ENCODE results near the gene DOCK11.
A peak's percentile ranks its signal among the peaks of the same experiment; 100 is the strongest.
"Not testable (repeated sequence)": the region's sequence is repeated elsewhere in the genome, so short reads cannot be mapped to it uniquely, and the experiment has no call there.

DOCK11 gene

DNA sequence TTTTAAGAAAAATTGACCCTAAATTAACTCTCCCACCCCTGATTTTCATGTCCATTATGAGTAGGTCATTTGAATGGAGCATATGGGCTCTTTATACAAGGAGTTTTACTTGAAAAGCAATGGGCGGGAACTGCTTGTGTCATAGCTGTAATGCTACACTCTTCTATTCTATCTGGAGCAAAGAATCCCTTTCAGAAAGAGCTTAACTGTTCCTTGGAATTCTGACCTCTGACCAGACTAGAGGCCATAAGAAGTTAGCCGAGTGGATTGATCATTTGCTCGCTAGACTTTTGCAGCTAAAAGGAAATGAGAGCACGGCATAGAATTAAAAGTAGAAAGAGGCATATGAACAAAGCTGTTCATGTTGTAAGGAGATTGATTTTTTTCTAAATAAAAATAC is 79.1 kb downstream of the DOCK11 start:
- DNase-seq: no peak

DNA sequence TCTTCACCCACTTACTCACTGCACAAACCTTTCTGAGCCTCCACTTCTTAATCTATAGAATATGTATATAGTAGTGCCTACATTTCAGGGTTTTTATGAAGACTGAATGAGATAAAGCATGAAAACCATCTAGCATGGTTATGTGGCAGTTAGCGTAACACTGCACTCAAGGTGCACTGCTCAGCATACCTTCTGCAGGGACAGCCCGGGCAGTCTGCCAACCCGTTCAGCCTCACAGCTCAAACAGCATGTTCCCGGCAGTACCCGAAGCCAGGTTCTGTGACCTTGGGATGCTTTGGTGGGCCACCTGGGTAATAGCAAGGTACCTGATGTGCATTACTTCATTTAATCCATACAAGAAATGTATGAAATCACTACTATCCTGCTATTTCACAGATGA is 81.4 kb downstream of the DOCK11 start:
- no peak for DNase-seq

DNA sequence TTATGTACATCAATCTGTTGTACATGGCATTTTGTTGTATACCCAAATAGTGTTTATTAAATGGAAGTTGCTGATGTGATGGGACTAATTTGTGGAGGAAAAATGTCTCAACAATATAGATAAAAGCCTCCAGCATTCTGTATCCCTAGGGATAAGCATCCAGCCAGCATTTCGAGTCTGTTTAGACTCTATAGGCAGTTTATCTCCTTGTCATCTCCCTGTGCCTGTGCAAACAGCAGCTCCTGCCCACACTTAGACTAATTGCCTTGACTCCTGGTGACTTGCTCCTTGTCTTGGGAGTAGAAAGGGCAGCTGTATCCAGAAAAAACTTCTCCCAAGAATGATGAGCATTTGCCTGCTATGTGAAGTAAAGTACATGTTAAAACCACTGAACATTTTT is 83.8 kb downstream of the DOCK11 start:
- no peak for DNase-seq

DNA sequence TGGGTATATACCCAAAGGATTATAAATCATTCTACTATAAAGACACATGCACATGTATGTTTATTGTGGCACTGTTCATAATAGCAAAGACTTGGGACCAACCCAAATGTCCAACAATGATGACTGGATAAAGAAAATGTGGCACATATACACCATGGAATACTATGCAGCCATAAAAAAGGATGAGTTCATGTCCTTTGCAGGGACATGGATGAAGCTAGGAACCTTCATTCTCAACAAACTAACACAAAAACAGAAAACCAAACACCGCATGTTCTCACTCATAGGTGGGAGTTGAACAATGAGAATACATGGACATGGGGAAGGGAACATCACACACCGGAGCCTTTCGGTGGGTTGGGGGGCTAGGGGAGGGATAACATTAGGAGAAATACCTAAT is 87.3 kb downstream of the DOCK11 start:
- DNase-seq: not testable (repeated sequence)

DNA sequence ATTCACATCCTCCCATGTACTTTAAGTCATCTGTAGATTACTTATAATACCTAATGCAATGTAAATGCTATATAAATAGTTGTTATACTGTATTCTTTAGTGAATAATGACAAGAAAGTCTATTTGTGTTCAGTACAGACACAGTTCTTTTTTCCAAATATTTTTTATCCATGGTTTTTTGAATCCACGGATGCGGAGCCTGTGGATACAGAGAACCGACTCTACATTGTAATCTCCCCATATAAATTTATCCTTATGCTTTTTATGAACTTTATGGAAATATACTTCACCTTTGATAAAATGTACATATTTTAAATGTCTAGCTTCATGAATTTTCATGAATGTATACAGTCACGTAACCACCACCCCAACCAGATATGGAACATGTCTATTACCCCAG is 88.2 kb downstream of the DOCK11 start:
- no peak for DNase-seq

DNA sequence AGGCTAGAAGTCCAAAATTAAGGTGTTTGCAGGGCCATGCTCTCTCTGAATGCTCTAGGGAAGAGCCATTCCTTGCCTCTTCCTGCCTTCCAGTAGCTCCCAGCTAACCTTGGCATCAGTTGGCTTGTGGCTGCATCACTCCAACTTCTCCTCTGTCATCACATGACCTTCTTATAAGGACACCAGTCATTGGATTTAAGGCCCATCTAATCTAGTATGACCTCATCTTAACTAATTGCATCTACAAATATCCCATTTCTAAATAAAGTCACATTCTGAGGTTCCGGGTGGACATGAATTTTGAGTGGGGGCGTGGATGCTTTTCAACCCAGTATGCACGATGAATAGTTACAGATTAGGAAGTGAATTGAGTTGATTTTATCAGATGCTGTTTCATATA is 89.7 kb downstream of the DOCK11 start:
- no peak for DNase-seq

DNA sequence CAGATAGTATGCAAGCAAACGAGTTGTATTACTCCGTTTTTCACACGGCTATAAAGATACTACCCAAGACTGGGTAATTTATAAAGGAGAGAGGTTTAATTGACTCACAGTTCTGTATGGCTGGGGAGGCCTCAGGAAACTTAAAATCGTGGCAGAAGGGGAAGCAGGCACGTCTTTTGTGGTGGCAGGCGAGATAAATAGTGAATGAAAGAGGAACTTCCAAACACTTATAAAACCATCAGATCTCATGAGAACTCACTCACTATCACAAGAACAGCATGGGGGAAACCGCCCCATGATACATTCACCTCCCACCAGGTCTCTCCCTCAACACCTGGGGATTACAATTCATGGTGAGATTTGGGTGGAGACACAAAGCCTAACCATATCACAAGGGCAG is 90.6 kb downstream of the DOCK11 start:
- not testable (repeated sequence) for DNase-seq

DNA sequence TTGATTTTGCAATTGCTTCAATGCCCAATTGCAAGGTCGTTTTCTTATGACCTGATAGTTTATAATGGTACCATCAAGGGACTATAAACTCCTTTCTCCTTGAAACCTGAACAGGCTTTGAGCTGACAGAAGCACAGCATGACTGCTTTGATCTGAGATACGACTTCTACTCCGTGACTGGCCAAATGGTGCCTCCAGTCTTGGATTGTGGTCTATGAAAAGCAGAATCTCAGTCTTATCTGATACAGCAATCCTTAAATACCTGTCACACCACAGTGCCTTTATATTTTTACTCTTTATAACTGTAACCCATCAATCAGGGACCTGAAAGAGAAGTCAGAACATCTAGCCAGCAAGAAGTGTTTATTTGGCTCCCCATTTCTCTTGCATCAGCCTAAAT is 93.1 kb downstream of the DOCK11 start:
- no peak for DNase-seq

DNA sequence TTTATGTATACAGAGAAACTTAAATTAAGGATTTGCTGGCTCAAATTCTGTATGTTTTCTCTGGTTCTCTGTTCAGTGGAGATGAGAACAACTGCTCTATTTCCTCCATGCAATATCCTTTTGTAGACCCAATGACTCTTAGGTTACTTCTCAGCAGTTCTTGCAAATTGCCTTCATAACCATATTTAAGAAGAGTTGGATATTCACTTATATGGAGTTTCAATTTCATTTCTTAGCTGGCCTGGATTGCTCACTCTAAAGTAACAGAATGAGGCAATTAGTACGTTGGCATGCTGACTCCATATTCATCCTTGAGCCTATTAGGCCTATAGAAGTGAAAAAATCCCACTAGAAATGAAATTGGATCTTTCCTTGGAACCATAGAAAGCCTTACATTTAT is 93.6 kb downstream of the DOCK11 start:
- no peak for DNase-seq

DNA sequence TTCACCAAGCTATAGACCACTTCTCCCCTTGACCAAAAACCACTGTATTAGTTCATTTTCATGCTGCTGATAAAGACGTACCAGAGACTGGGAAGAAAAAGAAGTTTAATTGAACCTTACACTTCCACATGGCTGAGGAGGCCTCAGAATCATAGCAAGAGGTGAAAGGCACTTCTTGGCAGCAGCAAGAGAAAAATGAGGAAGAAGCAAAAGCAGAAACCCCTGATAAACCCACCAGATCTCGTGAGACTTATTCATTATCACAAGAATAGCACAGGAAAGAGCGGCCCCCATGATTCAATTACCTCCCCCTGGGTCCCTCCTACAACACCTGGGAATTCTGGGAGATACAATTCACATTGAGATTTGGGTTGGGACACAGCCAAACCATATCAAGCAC is 97.8 kb downstream of the DOCK11 start:
- no peak for DNase-seq

DNA sequence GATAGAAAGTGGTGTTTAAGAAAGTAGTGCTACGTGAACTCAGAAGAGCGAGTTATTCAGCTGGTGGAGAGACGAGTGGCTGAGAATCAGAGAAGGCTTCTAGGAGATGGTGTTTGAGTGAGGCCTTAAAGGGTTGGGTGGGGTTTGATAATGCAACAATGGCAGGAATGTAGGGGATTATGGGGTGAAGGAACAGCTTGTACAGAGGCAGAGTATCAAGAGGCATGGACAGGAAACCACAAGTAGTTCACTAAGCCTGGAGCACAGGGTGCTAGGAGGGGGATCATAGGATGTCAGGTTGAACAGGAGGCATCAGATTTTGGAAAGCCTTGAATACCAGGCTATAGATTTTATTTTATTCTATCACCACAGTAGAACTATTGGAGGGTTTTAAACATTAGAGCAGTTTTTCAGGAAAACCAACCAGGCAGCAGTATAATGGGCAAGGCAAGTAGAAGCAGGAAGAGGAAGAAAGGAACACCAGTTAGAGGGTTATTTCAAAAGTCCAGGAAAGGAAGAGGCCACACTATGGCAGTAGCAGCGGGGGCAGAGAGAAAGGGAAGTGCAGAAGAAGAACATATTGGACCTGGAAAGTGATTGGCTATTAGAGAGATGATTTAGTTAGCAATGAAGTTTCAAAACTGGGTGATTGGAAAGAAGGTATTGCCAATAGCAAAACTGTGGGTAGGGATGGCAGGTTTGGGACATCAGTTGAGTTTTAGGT is 99.2 kb downstream of the DOCK11 start:
- DNase-seq: no peak

DNA sequence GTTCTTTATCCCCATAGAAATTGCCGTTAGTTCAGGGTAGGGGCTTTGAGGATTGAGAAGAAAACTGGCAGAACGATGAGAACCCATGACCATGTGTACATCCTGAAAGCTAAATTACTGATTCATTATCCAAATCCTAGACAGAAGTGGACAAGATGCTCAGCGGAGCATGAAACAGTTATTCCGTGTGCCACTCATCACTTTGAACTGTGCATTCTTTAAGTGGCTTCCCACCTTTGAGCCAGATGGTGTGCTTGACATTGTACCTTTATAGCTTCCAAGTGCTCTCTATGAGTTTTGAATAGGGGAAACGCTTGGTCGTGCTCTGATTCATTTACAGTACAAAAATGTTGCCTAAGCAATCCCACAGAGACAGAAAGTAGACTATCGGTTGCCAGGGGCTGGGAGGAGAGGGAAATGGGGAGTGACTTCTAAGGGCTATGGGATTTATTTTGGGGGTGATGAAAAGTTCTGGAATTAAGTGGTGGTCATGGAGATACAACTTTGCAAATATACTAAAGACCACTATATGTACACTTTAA is 100.0 kb downstream of the DOCK11 start:
- no peak for DNase-seq

DNA sequence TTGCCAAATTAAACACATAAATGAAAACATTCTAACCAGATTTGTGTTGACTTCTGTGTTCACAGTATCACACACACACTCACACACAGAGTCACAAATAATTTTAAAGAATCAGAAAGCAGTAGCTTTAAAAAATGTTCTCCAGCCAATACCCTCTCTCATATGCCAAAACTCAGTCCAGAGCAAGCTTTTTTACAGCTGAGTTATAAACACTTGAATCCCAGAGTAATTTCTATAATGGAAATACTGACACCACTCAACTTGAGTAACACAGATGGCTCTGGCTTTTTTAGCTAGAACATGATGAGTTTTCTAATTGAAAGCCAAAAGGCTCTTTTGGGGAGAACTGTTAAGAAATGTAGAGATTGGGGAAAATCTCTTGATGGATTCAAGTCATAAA is 100.8 kb downstream of the DOCK11 start:
- DNase-seq: no peak

DNA sequence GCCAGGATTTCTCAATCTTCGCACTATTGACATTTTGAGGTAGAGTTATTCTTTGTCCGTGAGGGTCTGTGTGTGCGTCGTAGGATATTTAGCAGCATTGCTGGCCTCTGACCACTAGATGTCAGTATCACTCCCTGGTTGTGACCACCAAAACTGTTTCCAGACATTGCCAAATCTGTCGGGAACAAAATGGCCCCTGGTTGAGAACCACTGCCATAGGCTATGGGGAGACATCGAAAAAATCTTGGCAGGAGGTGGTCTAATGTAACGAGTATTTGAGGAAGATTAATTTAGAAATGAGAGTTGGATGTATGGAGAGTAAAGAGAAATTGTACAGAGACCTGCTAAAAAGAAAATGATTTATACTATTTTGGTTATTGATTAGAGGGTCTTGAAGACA is 108.4 kb downstream of the DOCK11 start:
- peak; percentile 36 for DNase-seq

DNA sequence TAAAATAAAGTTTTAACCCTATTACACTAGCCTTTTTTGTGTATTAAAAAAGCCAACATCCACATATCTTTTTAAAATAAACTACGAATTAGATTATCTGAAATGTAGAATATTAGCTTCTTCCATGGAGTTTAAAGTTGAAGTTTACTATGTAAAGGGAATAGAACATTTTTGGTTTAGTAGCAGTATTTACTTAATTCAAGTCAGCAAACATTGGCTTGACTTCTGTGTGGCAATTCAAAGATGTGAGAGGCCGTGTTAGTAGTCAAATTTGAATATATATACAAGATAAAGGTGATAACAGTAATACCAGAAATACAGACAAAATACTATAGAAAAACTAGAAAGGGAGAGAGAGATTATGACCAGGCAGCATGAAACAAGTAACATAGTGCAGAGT is 116.7 kb downstream of the DOCK11 start:
- no peak for DNase-seq

DNA sequence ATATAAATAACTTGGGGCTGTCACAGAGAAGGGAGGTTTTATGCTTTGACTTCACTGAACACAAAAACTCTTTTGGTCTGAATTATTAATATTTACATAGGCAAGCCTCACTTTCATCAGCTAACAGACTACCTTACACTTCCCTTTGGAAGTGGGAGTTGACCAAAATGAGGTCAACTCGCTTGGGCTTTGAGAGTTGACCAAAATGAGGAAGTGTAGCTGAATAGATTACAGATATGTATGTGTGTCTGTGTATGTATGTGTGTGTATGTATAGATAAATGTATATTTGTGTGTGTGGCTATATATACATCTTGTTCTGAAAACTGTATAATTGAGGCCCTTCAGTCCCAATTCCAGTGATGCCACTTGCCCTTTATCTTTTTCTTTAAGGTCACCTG is 118.5 kb downstream of the DOCK11 start:
- DNase-seq: no peak

DNA sequence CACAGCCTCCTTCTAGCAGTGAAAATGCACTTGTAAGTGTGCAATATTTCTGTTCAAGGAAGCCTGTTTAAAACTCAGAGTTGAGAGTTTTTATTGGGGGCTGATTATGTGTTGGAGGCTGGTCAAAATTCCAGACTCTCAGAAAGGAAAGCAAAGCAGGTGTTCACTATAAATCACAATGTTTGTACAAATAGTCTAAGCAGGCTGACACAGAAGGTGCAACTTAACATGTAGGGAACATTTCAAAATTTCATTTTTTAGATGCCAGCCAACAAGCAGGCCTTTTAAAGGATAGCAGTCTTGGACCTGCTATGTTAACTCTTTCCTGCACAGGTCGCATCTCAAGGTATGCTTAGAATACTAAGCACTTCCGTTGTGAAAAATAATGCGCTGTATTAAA is 119.5 kb downstream of the DOCK11 start:
- DNase-seq: no peak

DNA sequence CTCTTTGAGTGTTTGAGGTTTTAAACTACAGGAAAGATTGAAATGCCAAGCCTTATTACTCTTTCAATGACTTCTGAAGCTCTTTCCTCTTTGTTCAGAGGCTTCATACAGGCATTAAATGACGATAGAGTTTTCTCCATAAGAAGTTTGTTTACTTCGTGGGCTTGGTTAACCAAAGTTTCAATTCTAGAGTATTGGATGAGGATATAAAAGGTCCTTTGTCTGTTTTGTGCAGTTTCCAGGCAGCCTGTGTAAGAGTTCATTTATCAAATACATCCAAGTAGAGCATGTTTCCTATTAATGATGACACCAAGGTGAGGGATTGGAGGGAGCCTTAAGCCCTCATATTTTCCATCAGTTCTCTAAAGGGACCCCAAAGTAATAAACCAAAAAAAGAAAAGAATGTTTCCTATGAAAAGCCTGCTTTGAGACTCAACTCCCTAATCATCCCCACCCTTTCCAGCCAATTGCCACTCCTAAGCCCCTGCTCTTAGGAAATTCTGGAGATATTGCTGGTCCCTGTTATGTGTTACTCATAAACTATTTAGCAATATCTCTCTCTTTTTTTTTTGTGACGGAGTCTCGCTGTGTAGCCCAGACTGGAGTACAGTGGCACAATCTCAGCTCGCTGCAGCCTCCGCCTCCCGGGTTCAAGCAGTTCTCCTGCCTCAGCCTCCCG is 125.6 kb downstream of the DOCK11 start:
- no peak for DNase-seq

DNA sequence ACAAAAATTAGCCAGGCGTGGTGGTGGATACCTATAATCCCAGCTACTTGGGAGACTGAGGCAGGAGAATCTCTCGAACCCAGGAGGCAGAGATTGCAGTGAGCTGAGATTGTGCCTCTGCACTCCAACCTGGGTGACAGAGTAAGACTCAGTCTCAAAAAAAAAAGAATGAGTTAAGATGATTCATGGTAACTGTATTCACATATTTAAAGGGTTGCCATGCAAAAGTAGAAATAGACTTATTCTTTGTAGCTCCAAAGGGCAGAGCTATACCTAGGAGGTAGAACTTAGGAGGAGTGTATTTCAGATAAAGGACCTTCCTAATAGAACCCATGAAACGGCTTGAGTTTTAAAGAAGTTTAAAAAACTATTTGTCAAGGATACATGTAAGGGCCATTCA is 127.4 kb downstream of the DOCK11 start:
- DNase-seq: no peak

DNA sequence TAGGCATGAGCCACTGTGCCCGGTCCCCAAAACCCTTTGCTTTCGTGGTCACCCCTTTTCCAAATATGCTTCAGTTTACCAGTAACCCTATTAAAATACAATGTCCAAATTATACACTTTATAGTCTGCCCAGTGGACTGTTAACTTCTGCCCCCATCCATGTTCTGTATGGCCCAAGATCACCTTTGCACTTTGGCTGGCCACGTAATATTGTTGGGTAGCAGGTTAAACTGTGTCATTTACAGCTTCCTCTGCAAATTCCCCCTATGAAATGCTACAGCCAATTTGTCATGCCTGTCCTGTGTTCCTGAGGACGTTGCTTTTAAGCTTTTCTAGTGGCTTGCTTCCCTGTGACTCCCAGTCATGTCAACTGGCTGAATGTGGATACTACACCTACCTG is 130.7 kb downstream of the DOCK11 start:
- no peak for DNase-seq

DNA sequence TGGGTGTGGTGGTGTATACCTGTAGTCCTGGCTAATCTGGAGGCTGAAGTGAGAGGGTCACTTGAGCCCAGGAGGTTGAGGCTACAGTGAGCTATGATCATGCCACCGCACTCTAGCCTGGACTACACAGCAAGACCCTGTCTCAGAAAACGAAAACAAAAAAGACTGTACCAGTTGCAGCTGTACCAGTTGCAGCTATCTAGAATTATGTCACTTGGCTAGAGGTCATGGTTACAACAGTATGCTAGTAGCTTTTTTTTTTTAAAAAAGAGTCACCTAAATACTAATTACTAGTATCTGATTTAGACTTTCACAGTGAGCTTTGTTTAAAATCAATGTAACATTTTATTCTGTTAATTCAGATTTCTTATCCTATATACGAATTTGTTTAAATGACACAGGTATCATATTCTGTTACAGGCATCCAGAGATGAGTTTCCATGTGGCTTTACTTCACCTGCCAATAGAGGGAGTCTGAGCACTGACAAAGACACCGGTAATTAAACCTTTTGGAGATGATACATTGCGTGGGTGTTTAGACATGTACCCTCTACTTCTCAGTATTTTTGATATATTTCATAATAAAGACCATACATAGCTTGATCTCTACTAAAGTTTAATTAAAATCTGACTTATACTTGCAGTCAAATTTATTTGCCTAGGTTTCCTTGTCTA is 131.6 kb downstream of the DOCK11 start:
- DNase-seq: no peak

DNA sequence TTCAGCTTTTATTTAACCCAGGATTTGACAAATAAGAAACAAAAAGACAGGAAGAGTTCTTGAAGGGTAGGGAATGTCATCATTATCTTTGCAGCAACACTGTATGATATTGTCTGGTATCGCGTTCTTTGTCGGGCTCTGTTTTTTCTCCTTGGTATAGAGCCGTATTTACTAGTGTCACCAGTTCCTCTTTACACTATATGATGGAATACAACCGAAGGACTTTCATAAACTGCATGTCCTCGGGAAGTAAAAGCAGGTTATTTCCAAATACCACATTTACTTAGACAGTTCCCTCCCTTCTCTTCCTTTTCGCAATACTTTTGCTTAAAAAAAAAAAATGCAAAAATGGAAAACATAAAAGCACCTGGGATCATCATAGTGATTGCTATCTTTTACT is 135.2 kb downstream of the DOCK11 start:
- no peak for DNase-seq

DNA sequence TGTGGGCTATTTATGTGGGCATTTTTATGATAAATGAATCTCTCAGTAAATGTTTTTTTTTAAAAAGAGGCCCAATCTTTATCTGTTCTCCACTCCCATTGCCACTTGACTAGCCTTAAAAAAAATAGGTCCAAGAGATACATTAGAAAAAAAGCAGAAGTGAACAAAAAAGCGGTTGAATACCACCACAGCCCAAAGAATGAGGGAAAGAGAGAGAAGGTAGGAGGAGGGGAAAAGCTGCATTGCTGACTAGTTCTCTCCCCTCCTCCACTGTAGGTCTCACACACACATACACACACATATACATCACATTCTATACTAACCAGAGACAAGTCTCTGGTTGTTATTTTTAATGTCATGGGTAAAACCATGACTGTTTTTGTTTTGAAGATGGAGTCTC is 136.0 kb downstream of the DOCK11 start:
- no peak for DNase-seq

DNA sequence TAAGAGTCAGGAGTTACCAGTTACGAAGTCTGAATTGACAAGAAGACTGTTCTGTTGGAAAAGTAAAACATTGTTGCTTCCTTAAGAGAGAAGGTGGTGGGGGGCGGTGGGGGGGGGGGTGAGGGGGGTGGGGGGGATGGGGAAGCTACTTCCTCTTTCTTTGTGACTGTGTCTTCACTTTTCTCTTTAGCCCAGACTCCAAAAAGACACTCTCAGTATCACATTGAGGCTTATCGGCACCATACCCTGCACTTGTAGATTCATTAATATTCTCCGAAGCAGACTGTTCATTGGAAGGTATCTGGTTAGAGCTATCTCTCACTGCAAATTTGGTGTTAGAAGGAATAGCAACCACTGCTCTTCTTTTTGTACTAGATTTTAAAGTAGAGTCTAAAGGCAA is 137.2 kb downstream of the DOCK11 start:
- DNase-seq: no peak

All from stimulated activated CD4-positive, alpha-beta T cell treated with anti-CD3 and anti-CD28 coated beads, Interleukin-4, amount 100 ng/mL, for 24 hours (primary cell).